ENCODE results near the gene SGSM2. TPM values are rescaled to one million over a fixed set of nuclear protein-coding genes. Genes with fewer than 3 reads are reported as not detected.
A peak's percentile ranks its signal among the peaks of the same experiment; 100 is the strongest.

SGSM2 gene
- total RNA-seq, 1 donor, result 31.0 TPM

- DNase-seq (ENCODE audit: low read depth), result peak; percentile 100
- H3K4me3 ChIP-seq (ENCODE audit: low read depth, low read length), result peak overlapping the region; percentile 72
- TF ChIP-seq CTCF (IDR thresholded peaks at IDR 0.05; ENCODE audit: insufficient read depth, low read length), result no peak
Measured at GRCh38 chr17:2401426-2402221, 64.3 kb downstream of the SGSM2 start.

- peak overlapping the region; percentile 57 for H3K4me3 ChIP-seq (ENCODE audit: low read depth, low read length)
- DNase-seq (ENCODE audit: low read depth), result no peak
- no peak for TF ChIP-seq CTCF (IDR thresholded peaks at IDR 0.05; ENCODE audit: insufficient read depth, low read length)
Measured at GRCh38 chr17:2402544-2402943, 65.2 kb downstream of the SGSM2 start.

GRCh38 chr17:2403044-2403443 is 65.7 kb downstream of the SGSM2 start:
- H3K4me3 ChIP-seq (ENCODE audit: low read depth, low read length), result no peak overlapping the region
- no peak for TF ChIP-seq CTCF (IDR thresholded peaks at IDR 0.05; ENCODE audit: insufficient read depth, low read length)
- DNase-seq (ENCODE audit: low read depth), result no peak

GRCh38 chr17:2405247-2405926 is 68.1 kb downstream of the SGSM2 start:
- H3K4me3 ChIP-seq (ENCODE audit: low read depth, low read length), result no peak overlapping the region
- no peak for TF ChIP-seq CTCF (IDR thresholded peaks at IDR 0.05; ENCODE audit: insufficient read depth, low read length)
- peak; percentile 91 for DNase-seq (ENCODE audit: low read depth)

- no peak for TF ChIP-seq CTCF (IDR thresholded peaks at IDR 0.05; ENCODE audit: insufficient read depth, low read length)
- no peak overlapping the region for H3K4me3 ChIP-seq (ENCODE audit: low read depth, low read length)
- DNase-seq (ENCODE audit: low read depth), result no peak
Measured at GRCh38 chr17:2406271-2406902, 69.1 kb downstream of the SGSM2 start.

GRCh38 chr17:2406903-2407790 is 69.8 kb downstream of the SGSM2 start:
- H3K4me3 ChIP-seq (ENCODE audit: low read depth, low read length), result peak overlapping the region; percentile 10
- TF ChIP-seq CTCF (IDR thresholded peaks at IDR 0.05; ENCODE audit: insufficient read depth, low read length), result no peak
- DNase-seq (ENCODE audit: low read depth), result peak; percentile 85

Measured in fibroblast of the aortic adventitia (primary cell).